ENCODE measurements around the gene TOM1. TPM values are rescaled to one million over a fixed set of nuclear protein-coding genes. Genes with fewer than 3 reads are reported as not detected.

The TOM1 gene
- total and polyA plus RNA-seq, 2 of the 13 experiments (the other 11 are each of a cell fraction or from before 2014, with no cell fraction given), result 30.8 to 87.3 TPM

GRCh38 chr22:35380537-35381423 lies 81.1 kb downstream of the TOM1 start, which contains the start of gene HMOX1 (continued):
- no peak; the same call in 1 of the 2 replicates for TF ChIP-seq ZNF616 (CRISPR knock-in tag; IDR thresholded peaks at IDR 0.05; ENCODE audit: low read depth)
- peak; percentile 60 for TF ChIP-seq ZFX (CRISPR knock-in tag; IDR thresholded peaks at IDR 0.05; ENCODE audit: low read depth)
- no peak for TF ChIP-seq KLF13 (CRISPR knock-in tag; IDR thresholded peaks at IDR 0.05)
- peak; percentile 79 for TF ChIP-seq ZSCAN21 (CRISPR knock-in tag; IDR thresholded peaks at IDR 0.05; ENCODE audit: borderline replicate concordance)
- no peak for TF ChIP-seq ZNF841 (CRISPR knock-in tag; IDR thresholded peaks at IDR 0.05; ENCODE audit: borderline replicate concordance)
- peak; percentile 87; the same call in 1 of the 2 replicates for TF ChIP-seq ZNF598 (CRISPR knock-in tag; IDR thresholded peaks at IDR 0.05; ENCODE audit: borderline replicate concordance)
- peak; percentile 67; the same call in 1 of the 2 replicates for TF ChIP-seq MAFG (CRISPR knock-in tag; IDR thresholded peaks at IDR 0.05)
- TF ChIP-seq GATAD2A (CRISPR knock-in tag; IDR thresholded peaks at IDR 0.05), result peak; percentile 33; the same call in 1 of the 2 replicates
- TF ChIP-seq ZNF496 (CRISPR knock-in tag; IDR thresholded peaks at IDR 0.05; ENCODE audit: insufficient replicate concordance), result no peak
- TF ChIP-seq HOXA5 (CRISPR knock-in tag; IDR thresholded peaks at IDR 0.05), result peak; percentile 84
- TF ChIP-seq PRMT3 (CRISPR knock-in tag; IDR thresholded peaks at IDR 0.05; ENCODE audit: borderline replicate concordance, low read depth), result no peak
- TF ChIP-seq ZNF558 (CRISPR knock-in tag; IDR thresholded peaks at IDR 0.05; ENCODE audit: borderline replicate concordance), result 0 out of 2 replicates have a peak, but pooled peaks have one; percentile 52
- TF ChIP-seq ZNF205 (CRISPR knock-in tag; IDR thresholded peaks at IDR 0.05), result peak; percentile 95
- no peak for TF ChIP-seq SNAPC4 (CRISPR knock-in tag; IDR thresholded peaks at IDR 0.05)
- peak; percentile 48; the same call in 1 of the 2 replicates for TF ChIP-seq FOXA3 (CRISPR knock-in tag; IDR thresholded peaks at IDR 0.05)
- peak; percentile 96 for TF ChIP-seq PHF21A (CRISPR knock-in tag; IDR thresholded peaks at IDR 0.05)
- TF ChIP-seq TBX2 (CRISPR knock-in tag; IDR thresholded peaks at IDR 0.05; ENCODE audit: borderline replicate concordance), result peak; percentile 81; the same call in 1 of the 2 replicates
- no peak for TF ChIP-seq TOE1 (CRISPR knock-in tag; IDR thresholded peaks at IDR 0.05)
- TF ChIP-seq ZSCAN29 (CRISPR knock-in tag; conservative IDR thresholded peaks at IDR 0.05), result peak; percentile 70; the same call in 1 of the 2 replicates
- TF ChIP-seq SRY (CRISPR knock-in tag; IDR thresholded peaks at IDR 0.05), result peak; percentile 69; the same call in 1 of the 2 replicates
- TF ChIP-seq, protein P1, sequence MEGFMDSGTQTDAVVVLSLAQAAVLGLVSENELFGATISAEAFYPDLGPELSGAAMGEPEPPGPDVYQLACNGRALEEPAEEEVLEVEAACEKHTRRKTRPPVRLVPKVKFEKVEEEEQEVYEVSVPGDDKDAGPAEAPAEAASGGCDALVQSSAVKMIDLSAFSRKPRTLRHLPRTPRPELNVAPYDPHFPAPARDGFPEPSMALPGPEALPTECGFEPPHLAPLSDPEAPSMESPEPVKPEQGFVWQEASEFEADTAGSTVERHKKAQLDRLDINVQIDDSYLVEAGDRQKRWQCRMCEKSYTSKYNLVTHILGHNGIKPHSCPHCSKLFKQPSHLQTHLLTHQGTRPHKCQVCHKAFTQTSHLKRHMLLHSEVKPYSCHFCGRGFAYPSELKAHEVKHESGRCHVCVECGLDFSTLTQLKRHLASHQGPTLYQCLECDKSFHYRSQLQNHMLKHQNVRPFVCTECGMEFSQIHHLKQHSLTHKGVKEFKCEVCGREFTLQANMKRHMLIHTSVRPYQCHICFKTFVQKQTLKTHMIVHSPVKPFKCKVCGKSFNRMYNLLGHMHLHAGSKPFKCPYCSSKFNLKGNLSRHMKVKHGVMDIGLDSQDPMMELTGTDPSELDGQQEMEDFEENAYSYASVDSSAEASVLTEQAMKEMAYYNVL (CRISPR knock-in tag; IDR thresholded peaks at IDR 0.05; ENCODE audit: borderline replicate concordance), result peak; percentile 39; the same call in 1 of the 2 replicates
